Left ventricle myocardium inferior (tissue), 1 donor: ENCODE measurements around the gene CANT1. TPM values are rescaled to one million over a fixed set of nuclear protein-coding genes. Genes with fewer than 3 reads are reported as not detected.

Experiments used
- DNase-seq: peaks from one replicate; pipeline ENCODE4 v3.0.0-alpha.2; 2020
- H3K27ac ChIP-seq: fragments of 200-600 bp; replicated peaks from 2 replicates; pipeline ENCODE4 v1.8.0; 2021
- H3K27me3 ChIP-seq: fragments of 200-600 bp; 2 replicates; pipeline ENCODE4 v1.8.0; 2021; ENCODE audit warnings: low read depth
- H3K36me3 ChIP-seq: fragments of 200-600 bp; 2 replicates; pipeline ENCODE4 v1.8.0; 2021
- H3K4me1 ChIP-seq: fragments of 200-600 bp; 2 replicates; pipeline ENCODE4 v1.8.0; 2021
- H3K4me3 ChIP-seq: fragments of 200-600 bp; 2 replicates; pipeline ENCODE4 v1.8.0; 2021; ENCODE audit warnings: mild to moderate bottlenecking, moderate library complexity
- H3K9me3 ChIP-seq: fragments of 200-600 bp; replicated peaks from 2 replicates; pipeline ENCODE4 v1.8.0; 2021
- intact Hi-C: fragments of 100-400 bp; cut with micrococcal nuclease; formaldehyde crosslinking; loops from one replicate; pipeline ENCODE4 v1.11.0; 2022
- total RNA-seq: library from RNA; stranded (reverse); fragmentation: NEBNext Ultra II Directional; extraction: Animal tissue kit (Norgen Biotek cat#: 25700); gene quantifications from one replicate; pipeline ENCODE4 v1.2.1, GENCODE V29; 2021
- TF ChIP-seq, protein P1 (sequence below): fragments of 200-600 bp; IDR thresholded peaks from 2 replicates; pipeline ENCODE4 v1.8.0; 2021; ENCODE audit warnings: antibody characterized with exemption, mild to moderate bottlenecking, borderline replicate concordance
- donor health status: DM: no; HTN: yes; CAD: no; lungs with severe emphysema.

The CANT1 gene
- total RNA-seq, 1 donor from 2014 or later, result 24.2 TPM

DNA sequence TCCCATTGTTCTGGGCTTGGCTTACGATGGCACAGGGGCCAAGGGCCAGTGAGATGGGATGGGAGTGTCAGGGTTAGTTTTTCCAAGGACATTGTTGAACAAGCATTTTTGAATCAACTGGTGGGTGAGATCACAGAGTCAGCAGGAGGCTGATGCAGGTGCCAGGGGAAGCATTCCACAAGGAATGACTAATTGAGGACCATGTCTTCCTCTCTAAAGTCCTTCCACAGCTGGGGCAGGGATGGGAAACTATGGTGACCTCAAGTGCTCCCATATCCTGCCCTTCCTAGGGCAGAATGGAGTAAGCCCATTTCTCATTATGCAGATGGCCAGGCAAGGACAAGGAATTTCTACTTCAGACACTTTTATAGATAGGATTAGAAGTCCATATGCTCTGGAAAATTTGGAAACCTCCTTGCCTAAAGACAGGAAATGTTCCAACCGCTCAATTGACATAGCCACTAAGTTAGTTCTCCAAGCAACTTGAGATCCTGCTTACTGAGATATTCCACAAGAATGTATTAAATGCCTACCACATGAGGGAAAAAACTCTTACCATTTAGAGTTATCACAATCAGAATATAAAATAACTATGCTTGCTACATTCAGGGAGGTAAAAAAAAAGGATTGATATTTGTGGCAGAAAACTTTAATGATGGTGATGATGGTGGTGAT is 43.8 kb upstream of the CANT1 start:
- Histone ChIP-seq H3K27me3 (no peaks in the 10 kb centered on the region), H3K9me3 (peaks cover 16% of the 10 kb centered on the region), H3K4me3 (no peak overlapping the region), H3K4me1 (peaks cover 28% of the 10 kb centered on the region), H3K27ac (peak overlapping the region; percentile 44), H3K36me3 (peaks cover 16% of the 10 kb centered on the region)
- intact Hi-C loops, result no loop called here
- no peak for DNase-seq
- TF ChIP-seq, protein P1, sequence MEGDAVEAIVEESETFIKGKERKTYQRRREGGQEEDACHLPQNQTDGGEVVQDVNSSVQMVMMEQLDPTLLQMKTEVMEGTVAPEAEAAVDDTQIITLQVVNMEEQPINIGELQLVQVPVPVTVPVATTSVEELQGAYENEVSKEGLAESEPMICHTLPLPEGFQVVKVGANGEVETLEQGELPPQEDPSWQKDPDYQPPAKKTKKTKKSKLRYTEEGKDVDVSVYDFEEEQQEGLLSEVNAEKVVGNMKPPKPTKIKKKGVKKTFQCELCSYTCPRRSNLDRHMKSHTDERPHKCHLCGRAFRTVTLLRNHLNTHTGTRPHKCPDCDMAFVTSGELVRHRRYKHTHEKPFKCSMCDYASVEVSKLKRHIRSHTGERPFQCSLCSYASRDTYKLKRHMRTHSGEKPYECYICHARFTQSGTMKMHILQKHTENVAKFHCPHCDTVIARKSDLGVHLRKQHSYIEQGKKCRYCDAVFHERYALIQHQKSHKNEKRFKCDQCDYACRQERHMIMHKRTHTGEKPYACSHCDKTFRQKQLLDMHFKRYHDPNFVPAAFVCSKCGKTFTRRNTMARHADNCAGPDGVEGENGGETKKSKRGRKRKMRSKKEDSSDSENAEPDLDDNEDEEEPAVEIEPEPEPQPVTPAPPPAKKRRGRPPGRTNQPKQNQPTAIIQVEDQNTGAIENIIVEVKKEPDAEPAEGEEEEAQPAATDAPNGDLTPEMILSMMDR, result no peak

DNA sequence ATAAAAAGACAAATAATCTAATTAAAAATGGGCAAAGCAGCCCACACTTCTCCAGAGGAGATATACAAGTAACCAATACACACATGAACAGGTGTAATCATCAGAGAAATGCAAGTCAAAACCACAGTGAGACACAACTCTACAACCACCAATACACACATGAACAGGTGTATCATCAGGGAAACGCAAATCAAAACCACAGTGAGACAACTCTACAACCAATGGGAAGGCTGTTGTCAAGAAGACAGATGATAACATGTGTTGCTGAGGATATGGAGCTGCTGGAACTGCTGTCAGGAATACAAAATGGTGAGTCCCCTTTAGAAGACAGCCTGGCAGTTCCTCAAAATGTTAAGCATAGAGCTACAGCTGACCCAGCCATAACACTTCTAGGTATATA is 42.6 kb upstream of the CANT1 start:
- peaks cover 16% of the 10 kb centered on the region for H3K9me3 ChIP-seq
- no peak for DNase-seq
- TF ChIP-seq, protein P1, result no peak
- H3K36me3 ChIP-seq, result peaks cover 29% of the 10 kb centered on the region
- H3K4me1 ChIP-seq, result peaks cover 40% of the 10 kb centered on the region
- H3K27me3 ChIP-seq, result no peaks in the 10 kb centered on the region
- intact Hi-C loops, result no loop called here
- H3K4me3 ChIP-seq, result no peak overlapping the region
- no peak overlapping the region for H3K27ac ChIP-seq

DNA sequence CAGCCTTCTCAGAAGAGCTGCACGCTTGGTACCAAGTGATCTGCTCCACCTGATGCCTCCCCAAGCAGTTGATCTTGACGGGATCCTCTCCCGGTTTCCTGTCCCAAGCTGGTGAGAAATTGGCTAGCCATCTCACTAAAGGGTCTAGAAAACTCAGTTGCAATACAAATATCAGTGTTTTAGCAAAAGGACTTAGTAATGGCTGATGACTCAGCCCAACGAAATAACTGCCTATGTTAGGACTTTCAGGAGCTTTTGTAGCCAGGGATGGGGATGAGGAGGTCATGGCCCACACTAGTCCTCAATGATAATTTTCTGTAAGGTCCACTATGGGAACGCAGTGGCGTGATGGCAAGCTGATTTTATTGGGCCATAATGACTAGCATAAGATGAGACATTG is 41.7 kb upstream of the CANT1 start:
- Histone ChIP-seq H3K9me3 (peaks cover 16% of the 10 kb centered on the region), H3K4me3 (no peak overlapping the region), H3K36me3 (peaks cover 32% of the 10 kb centered on the region), H3K27ac (no peak overlapping the region), H3K4me1 (peaks cover 49% of the 10 kb centered on the region), H3K27me3 (no peaks in the 10 kb centered on the region)
- no peak for DNase-seq
- intact Hi-C loops, result no loop called here
- TF ChIP-seq, protein P1, result no peak

DNA sequence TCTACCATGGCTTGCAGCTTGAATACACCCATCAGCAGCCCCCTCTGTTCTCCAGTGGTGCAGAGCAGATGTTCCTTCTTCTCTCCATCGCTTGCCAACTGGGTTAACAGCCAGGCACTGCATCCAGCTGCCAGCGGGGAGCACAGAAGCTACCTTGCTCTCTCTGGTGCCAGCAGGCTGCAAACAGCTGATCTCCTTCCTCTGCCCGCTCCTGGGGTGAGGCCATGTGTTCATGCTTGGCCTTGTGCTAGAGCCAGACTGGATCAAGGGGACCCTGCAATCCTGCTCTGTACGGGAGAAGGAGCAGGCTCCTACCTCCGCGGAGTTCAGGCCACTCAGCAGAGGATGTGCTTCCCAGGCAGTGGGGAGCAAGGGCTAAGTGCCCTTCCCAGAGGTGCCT is 41.0 kb upstream of the CANT1 start:
- no peak for DNase-seq
- TF ChIP-seq, protein P1, result no peak
- Histone ChIP-seq H3K27me3 (no peaks in the 10 kb centered on the region), H3K4me3 (no peak overlapping the region), H3K9me3 (peaks cover 16% of the 10 kb centered on the region), H3K4me1 (peaks cover 56% of the 10 kb centered on the region), H3K36me3 (peaks cover 32% of the 10 kb centered on the region), H3K27ac (no peak overlapping the region)
- intact Hi-C loops, result no loop called here

DNA sequence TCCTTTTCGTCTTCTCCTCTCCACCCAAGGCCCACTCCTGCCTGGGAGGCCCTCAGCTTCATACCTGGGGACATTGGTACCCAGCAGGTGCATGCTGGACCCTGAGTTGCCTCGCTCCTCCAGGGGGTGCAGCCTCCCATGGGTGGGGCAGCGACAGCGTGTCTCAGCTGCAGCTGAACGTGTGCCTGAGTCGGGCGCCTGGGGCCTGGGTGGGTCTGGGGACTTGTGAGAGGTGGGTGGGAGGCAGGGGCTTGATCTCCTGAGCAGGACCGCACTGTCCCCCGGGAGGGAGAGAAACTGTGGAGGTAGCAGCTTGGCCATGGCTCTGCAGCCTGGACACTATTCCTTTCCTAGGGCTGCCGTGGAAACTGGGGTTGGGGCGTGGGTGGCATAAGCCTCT is 40.3 kb upstream of the CANT1 start:
- H3K27ac ChIP-seq, result no peak overlapping the region
- peaks cover 16% of the 10 kb centered on the region for H3K9me3 ChIP-seq
- H3K4me1 ChIP-seq, result peaks cover 63% of the 10 kb centered on the region
- intact Hi-C loops, result no loop called here
- H3K4me3 ChIP-seq, result no peak overlapping the region
- no peaks in the 10 kb centered on the region for H3K27me3 ChIP-seq
- peaks cover 32% of the 10 kb centered on the region for H3K36me3 ChIP-seq
- TF ChIP-seq, protein P1, result no peak
- no peak for DNase-seq
